GM12878 (cell line): ENCODE measurements around the gene PORCN. TPM values are rescaled to one million over a fixed set of nuclear protein-coding genes. Genes with fewer than 3 reads are reported as not detected.

Source experiments
- ATAC-seq: fragments of 200-7000 bp; cut with Tn5 transposase; 3 replicates; pipeline ENCODE4 v1.9.1; 2020; ENCODE audit warnings: mild to moderate bottlenecking, moderate library complexity
- BruUV-seq: library from RNA; stranded (reverse); fragments of 400-500 nt; replicated peaks from 2 replicates; lab custom pipeline; 2021; lab: Mats Ljungman, UMichigan
- CTCF ChIA-PET: fragments of 300-600 bp; sonication (Branson Sonifier 250); formaldehyde crosslinking; extraction: SDS; loops from one replicate; lab custom pipeline; 2021; ENCODE audit warnings: inconsistent platforms; lab: Yijun Ruan, JAX
- POLR2A ChIA-PET: fragments of 350-600 bp; formaldehyde crosslinking; extraction: SDS; loops from one replicate; lab custom pipeline; 2021; ENCODE audit warnings: inconsistent platforms; lab: Charles Lee
- RAD21 ChIA-PET: fragments of 300-600 bp; sonication (Branson Sonifier 250); formaldehyde crosslinking; loops from one replicate; lab custom pipeline; 2023; ENCODE audit warnings: antibody characterized with exemption; ENCODE audit not compliant: unreplicated experiment; lab: Charles Lee
- SMC1A ChIA-PET: fragments of 300-600 bp; sonication (Branson Sonifier 250); formaldehyde crosslinking; loops from one replicate; lab custom pipeline; 2023; ENCODE audit not compliant: unreplicated experiment, uncharacterized antibody; lab: Charles Lee
- DNase-seq: peaks from one replicate; pipeline ENCODE4 v3.0.0-alpha.2; 2011; ENCODE audit warnings: low read depth, low spot score
- FAIRE-seq: peaks from 3 replicates; lab custom pipeline; 2011; peaks lifted over from hg19 to GRCh38; lab: Jason Lieb, UNC
- H2AFZ ChIP-seq: 2 replicates; pipeline ENCODE4 v1.6.0; 2011; ENCODE audit warnings: low read depth, low read length, control low read depth; ENCODE audit not compliant: control insufficient read depth
- H3K27ac ChIP-seq: 2 replicates; pipeline ENCODE4 v1.5.1; 2011; ENCODE audit warnings: control low read depth; ENCODE audit not compliant: control insufficient read depth, insufficient read depth
- H3K27me3 ChIP-seq, 2 experiments: replicated peaks in 1 of 2; 2 replicates each; pipeline versions ENCODE4 v1.6.0 to v1.6.1; 2011; ENCODE audit warnings: low read length in 1 of 2; ENCODE audit not compliant: control insufficient read depth in 2 of 2, insufficient read depth in 2 of 2
- H3K36me3 ChIP-seq, 2 experiments: 2 replicates each; pipeline ENCODE4 v1.5.1; 2011; ENCODE audit warnings: low read length in 1 of 2; ENCODE audit not compliant: control insufficient read depth in 2 of 2, insufficient read depth in 2 of 2
- H3K4me1 ChIP-seq: 2 replicates; pipeline ENCODE4 v1.6.1; 2011; ENCODE audit warnings: mild to moderate bottlenecking, low read length, moderate library complexity, mixed read lengths; ENCODE audit not compliant: control insufficient read depth, insufficient read depth
- H3K4me2 ChIP-seq: 2 replicates; pipeline ENCODE4 v1.6.0; 2011; ENCODE audit warnings: control low read depth; ENCODE audit not compliant: control insufficient read depth, insufficient read depth
- H3K4me3 ChIP-seq: fragments of 200-600 bp; sonication (generic); 2 replicates; pipeline ENCODE4 v1.5.1; 2016
- H3K79me2 ChIP-seq: 2 replicates; pipeline ENCODE4 v1.6.0; 2011; ENCODE audit warnings: low read length; ENCODE audit not compliant: control insufficient read depth, insufficient read depth
- H3K9ac ChIP-seq: 2 replicates; pipeline ENCODE4 v1.8.0; 2011; ENCODE audit warnings: low read length, control low read depth, mixed read lengths; ENCODE audit not compliant: control insufficient read depth, insufficient read depth
- H3K9me3 ChIP-seq: replicated peaks from 3 replicates; pipeline ENCODE4 v1.5.1; 2011; ENCODE audit warnings: mild to moderate bottlenecking, low read length; ENCODE audit not compliant: control insufficient read depth, insufficient read depth
- H4K20me1 ChIP-seq: 2 replicates; pipeline ENCODE4 v1.6.0; 2011; ENCODE audit not compliant: control insufficient read depth, insufficient read depth
- ASH2L ChIP-seq: fragments of 300-600, 200-600 bp; sonication (generic); IDR thresholded peaks from 2 replicates; pipeline ENCODE4 v1.6.1; 2017; ENCODE audit warnings: low read depth, mild to moderate bottlenecking, borderline replicate concordance
- JUND ChIP-seq: IDR thresholded peaks from 2 replicates; pipeline ENCODE4 v1.6.1; 2012; ENCODE audit warnings: low read depth, mild to moderate bottlenecking, low read length, improper control_type of control experiment, moderate library complexity
- NR2F1 ChIP-seq: fragments of 450-650 bp; conservative IDR thresholded peaks from 2 replicates; pipeline ENCODE4 v1.6.1; 2017; ENCODE audit warnings: mild to moderate bottlenecking
- POU2F2 ChIP-seq: IDR thresholded peaks from 3 replicates; pipeline ENCODE4 v1.6.1; 2011; ENCODE audit warnings: low read depth, mild to moderate bottlenecking, low read length, borderline replicate concordance
- RAD21 ChIP-seq: IDR thresholded peaks from 2 replicates; pipeline ENCODE4 v1.6.1; 2011; ENCODE audit warnings: mild to moderate bottlenecking, low read depth, low read length, moderate library complexity; ENCODE audit not compliant: insufficient read depth
- SMC3 ChIP-seq: IDR thresholded peaks from 2 replicates; pipeline ENCODE4 v1.6.1; 2011; ENCODE audit warnings: low read length, improper control_type of control experiment, borderline replicate concordance
- TAF1 ChIP-seq: IDR thresholded peaks from 2 replicates; pipeline ENCODE4 v1.6.1; 2011; ENCODE audit warnings: mild to moderate bottlenecking, low read depth, low read length, borderline replicate concordance
- TCF3 ChIP-seq: IDR thresholded peaks from 2 replicates; pipeline ENCODE4 v1.6.1; 2012; ENCODE audit warnings: low read depth, mild to moderate bottlenecking, low read length, borderline replicate concordance; ENCODE audit not compliant: insufficient read depth
- ZNF274 ChIP-seq: IDR thresholded peaks from one replicate; pipeline ENCODE4 v1.8.0; 2011; ENCODE audit not compliant: insufficient read length, insufficient read depth
- WGBS: methylation state at CpG from one replicate; pipeline ENCODE4 v1.1.6; 2016; ENCODE audit warnings: low lambda C conversion rate; ENCODE audit not compliant: insufficient replicate concordance, insufficient coverage; ENCODE audit errors: missing lambda C conversion rate; 5-methylcytosine and 5-hydroxymethylcytosine counted together
- in situ Hi-C: fragments of 300-500 bp; cut with MboI; formaldehyde crosslinking; loops from 9 replicates; pipeline ENCODE4 v1.14.3; 2018; ENCODE audit warnings: mixed read lengths
- intact Hi-C: fragments of 100-400 bp; cut with micrococcal nuclease; formaldehyde crosslinking; loops from one replicate; pipeline ENCODE4 v1.14.2; 2022; ENCODE audit not compliant: unreplicated experiment
- polyA plus RNA-seq, 11 experiments: library from polyadenylated mRNA; depleted of rRNA in 4 of 11; unstranded in 6 of 11; stranded (reverse) in 5 of 11; fragments of >200 nt; fragmentation: Nextera tagmentation in 4 of 11; fragmentation: Illumina TruSeq in 1 of 11; extraction: Ambion mirVana in 4 of 11; extraction: Trizol in 1 of 11; gene quantifications; 1 replicate in 1 of 11; 2 replicates in 10 of 11; pipeline versions ENCODE4 v1.2.1 to v1.2.3, GENCODE V29; 2011 to 2016; ENCODE audit warnings: inconsistent platforms in 2 of 11, missing spikeins in 2 of 11, low read depth in 1 of 11
- total RNA-seq, 4 experiments: library from RNA; depleted of rRNA in 3 of 4; stranded (reverse); fragments of >200 nt in 3 of 4; fragmentation: Illumina TruSeq in 1 of 4; extraction: Trizol in 1 of 4; gene quantifications; 2 replicates each; pipeline versions ENCODE4 v1.2.1 to v1.2.3, GENCODE V29; 2013 to 2021
- TF ChIP-seq, protein P1 (sequence below), 3 experiments: IDR thresholded peaks in 2 of 3; conservative IDR thresholded peaks in 1 of 3; 2 replicates each; pipeline ENCODE4 v1.5.1; 2011; ENCODE audit warnings: low read depth in 3 of 3, low read length in 3 of 3, mild to moderate bottlenecking in 3 of 3, control low read depth in 2 of 3, moderate library complexity in 2 of 3, inconsistent platforms in 1 of 3, mixed read lengths in 1 of 3; ENCODE audit not compliant: control insufficient read depth in 2 of 3, insufficient read depth in 1 of 3; ENCODE audit errors: extremely low read depth in 1 of 3

PORCN gene
- total and polyA plus RNA-seq, 10 of the 15 experiments (the other 5 are each of a cell fraction or from before 2014, with no cell fraction given), result 0.27 to 21.0 (median 14.1) TPM

DNA sequence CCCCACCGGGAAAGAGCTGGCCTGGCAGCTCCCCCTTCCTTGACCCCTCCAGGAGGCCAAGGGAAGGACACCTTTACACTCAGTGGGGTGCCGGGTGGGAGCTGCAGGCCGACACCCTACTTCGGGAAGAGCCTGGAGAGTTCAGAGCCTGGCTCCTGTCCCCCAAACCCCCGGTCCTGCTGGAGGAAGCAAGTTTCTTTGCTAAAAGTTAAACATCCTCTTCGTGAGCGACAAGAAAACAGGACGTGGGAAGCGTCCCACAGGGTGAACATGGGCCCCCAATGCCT is 35.1 kb upstream of the PORCN start:
- Histone ChIP-seq H3K4me3 (no peak overlapping the region), H3K4me1 (peaks cover 6% of the 10 kb centered on the region), H2AFZ (no peak overlapping the region), H3K9ac (no peak overlapping the region), H4K20me1 (no peaks in the 10 kb centered on the region), H3K4me2 (no peak overlapping the region), H3K79me2 (peaks cover 31% of the 10 kb centered on the region), H3K9me3 (no peaks in the 10 kb centered on the region), H3K27ac (no peak overlapping the region), H3K36me3 (no peaks in the 10 kb centered on the region), H3K27me3 (no peaks in the 10 kb centered on the region)
- CTCF ChIA-PET, result interaction anchor here (0.7 to 2.7 kb wide), 6 partner anchors 8 to 102 kb away, joined by 3 to 19 read pairs (median 4); partner anchors contain the start of genes EBP, RBM3 and TBC1D25
- ATAC-seq (no peak), FAIRE-seq (no peak), DNase-seq (no peak)
- no TSS peak for BruUV-seq
- WGBS, result 50% methylated on average over 9 of the region's 9 CpGs
- no peak for TF ChIP-seq NR2F1
- no peak for TF ChIP-seq TCF3
- no peak for TF ChIP-seq TAF1
- no peak for TF ChIP-seq JUND
- in situ Hi-C loops (no loop called here), intact Hi-C loops (loop anchor here (10.0 kb wide), 1 partner anchor 421 kb away; the partner anchor contains the start of genes PQBP1 and TIMM17B)
- RAD21 ChIA-PET, result interaction anchor here (1.1 kb wide), 1 partner anchor 34 kb away, joined by 4 read pairs; no protein-coding TSS in a partner anchor
- SMC1A ChIA-PET, result interaction anchor here (2.1 kb wide), 1 partner anchor 35 kb away, joined by 7 read pairs; the partner anchor contains the start of gene PORCN
- POLR2A ChIA-PET, result no interaction called here

DNA sequence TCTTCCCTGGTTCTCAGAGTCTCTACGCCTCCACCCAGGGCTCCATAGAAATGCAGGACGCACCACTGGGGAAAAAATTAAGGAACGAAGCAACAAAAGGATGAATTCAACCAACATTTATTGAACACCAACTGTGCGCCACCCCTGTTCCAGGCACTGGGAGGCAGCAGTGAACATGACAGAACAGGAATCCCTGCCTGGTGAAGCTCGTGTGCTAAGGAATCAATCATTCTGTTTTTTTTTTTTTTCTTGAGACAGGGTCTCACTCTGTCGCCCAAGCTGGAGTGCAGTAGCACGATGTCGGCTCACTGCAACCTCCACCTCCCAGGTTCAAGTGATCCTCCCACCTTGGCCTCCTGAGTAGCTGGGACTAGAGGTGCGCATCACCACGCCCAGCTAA is 34.7 kb upstream of the PORCN start:
- no peak overlapping the region for H3K4me2 ChIP-seq
- no peak overlapping the region for H3K9ac ChIP-seq
- no peaks in the 10 kb centered on the region for H4K20me1 ChIP-seq
- H3K27ac ChIP-seq, result no peak overlapping the region
- RAD21 ChIA-PET, result interaction anchor here (1.1 to 1.3 kb wide), 4 partner anchors 34 to 101 kb away, joined by 4 to 5 read pairs (median 5); partner anchors contain the start of genes RBM3 and TBC1D25
- in situ Hi-C loops, result no loop called here
- no peak for ATAC-seq
- SMC1A ChIA-PET, result interaction anchor here (2.1 kb wide), 1 partner anchor 34 kb away, joined by 7 read pairs; the partner anchor contains the start of gene PORCN
- DNase-seq, result no peak
- H2AFZ ChIP-seq, result no peak overlapping the region
- H3K4me3 ChIP-seq, result no peak overlapping the region
- H3K4me1 ChIP-seq, result peaks cover 6% of the 10 kb centered on the region
- intact Hi-C loops, result loop anchor here (2.0 to 10.0 kb wide), 2 partner anchors 101 to 421 kb away; partner anchors contain the start of genes PQBP1, RBM3 and TIMM17B
- CTCF ChIA-PET, result interaction anchor here (0.6 to 2.7 kb wide), 9 partner anchors 8 to 609 kb away, joined by 3 to 19 read pairs (median 3); partner anchors contain the start of genes EBP, RBM3 and TBC1D25
- POLR2A ChIA-PET, result interaction anchor here (1.0 kb wide), 1 partner anchor 100 kb away, joined by 4 read pairs; the partner anchor contains the start of gene RBM3
- FAIRE-seq, result no peak
- H3K9me3 ChIP-seq, result no peaks in the 10 kb centered on the region
- H3K79me2 ChIP-seq, result peaks cover 27% of the 10 kb centered on the region
- no peaks in the 10 kb centered on the region; a peak in 1 of 4 replicates for H3K36me3 ChIP-seq
- no peaks in the 10 kb centered on the region for H3K27me3 ChIP-seq
- 65% methylated on average over 10 of the region's 10 CpGs for WGBS
- TF ChIP-seq ASH2L (no peak), ZNF274 (no peak), POU2F2 (no peak), SMC3 (peak; percentile 24; the same call in 1 of the 2 replicates), RAD21 (peak; percentile 52)
- TF ChIP-seq, protein P1, sequence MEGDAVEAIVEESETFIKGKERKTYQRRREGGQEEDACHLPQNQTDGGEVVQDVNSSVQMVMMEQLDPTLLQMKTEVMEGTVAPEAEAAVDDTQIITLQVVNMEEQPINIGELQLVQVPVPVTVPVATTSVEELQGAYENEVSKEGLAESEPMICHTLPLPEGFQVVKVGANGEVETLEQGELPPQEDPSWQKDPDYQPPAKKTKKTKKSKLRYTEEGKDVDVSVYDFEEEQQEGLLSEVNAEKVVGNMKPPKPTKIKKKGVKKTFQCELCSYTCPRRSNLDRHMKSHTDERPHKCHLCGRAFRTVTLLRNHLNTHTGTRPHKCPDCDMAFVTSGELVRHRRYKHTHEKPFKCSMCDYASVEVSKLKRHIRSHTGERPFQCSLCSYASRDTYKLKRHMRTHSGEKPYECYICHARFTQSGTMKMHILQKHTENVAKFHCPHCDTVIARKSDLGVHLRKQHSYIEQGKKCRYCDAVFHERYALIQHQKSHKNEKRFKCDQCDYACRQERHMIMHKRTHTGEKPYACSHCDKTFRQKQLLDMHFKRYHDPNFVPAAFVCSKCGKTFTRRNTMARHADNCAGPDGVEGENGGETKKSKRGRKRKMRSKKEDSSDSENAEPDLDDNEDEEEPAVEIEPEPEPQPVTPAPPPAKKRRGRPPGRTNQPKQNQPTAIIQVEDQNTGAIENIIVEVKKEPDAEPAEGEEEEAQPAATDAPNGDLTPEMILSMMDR (IDR thresholded peaks at IDR 0.05 in 2 of 3, conservative IDR thresholded peaks at IDR 0.05 in 1 of 3; ENCODE audit: control insufficient read depth in 2 of 3, extremely low read depth in 1 of 3, insufficient read depth in 1 of 3, low read depth in 3 of 3, low read length in 3 of 3), result peak; percentile 33 to 43 (median 34); a peak in 4 of 6 replicates
- BruUV-seq, result no TSS peak
